Panc1 (cell line): ENCODE results near the gene RANBP17. TPM values are rescaled to one million over a fixed set of nuclear protein-coding genes. Genes with fewer than 3 reads are reported as not detected.

ENCODE experiments used
- ATAC-seq: fragments of 200-7000 bp; cut with Tn5 transposase; 2 replicates; pipeline ENCODE4 v1.9.1; 2020; ENCODE audit warnings: mild to moderate bottlenecking, moderate library complexity
- BruUV-seq: library from RNA; stranded (reverse); fragments of 400-500 nt; replicated peaks from 2 replicates; lab custom pipeline; 2021; lab: Mats Ljungman, UMichigan
- CTCF ChIA-PET: fragments of 300-600 bp; sonication (Branson Sonifier 250); formaldehyde crosslinking; loops from one replicate; lab custom pipeline; 2022; ENCODE audit warnings: antibody characterized with exemption; lab: Charles Lee
- POLR2A ChIA-PET: fragments of 300-600 bp; sonication (Branson Sonifier 250); formaldehyde crosslinking; loops from one replicate; lab custom pipeline; 2022; ENCODE audit warnings: antibody characterized with exemption; lab: Charles Lee
- DNase-seq: peaks from one replicate; pipeline ENCODE4 v3.0.0-alpha.2; 2010; ENCODE audit warnings: low read depth, low spot score
- H3K27ac ChIP-seq: 2 replicates; pipeline ENCODE4 v1.5.1; 2011; ENCODE audit warnings: mild to moderate bottlenecking, low read length, inconsistent platforms
- H3K27me3 ChIP-seq: fragments of 200-500 bp; sonication (Bioruptor generic); 2 replicates; pipeline ENCODE4 v1.6.0; 2014; ENCODE audit warnings: low read length, inconsistent platforms; ENCODE audit not compliant: control insufficient read depth, insufficient read depth
- H3K36me3 ChIP-seq: fragments of 200-500 bp; sonication (Bioruptor generic); 2 replicates; pipeline ENCODE4 v1.5.1; 2014; ENCODE audit warnings: inconsistent platforms, mild to moderate bottlenecking, low read length, moderate library complexity; ENCODE audit not compliant: control insufficient read depth, insufficient read depth
- H3K4me1 ChIP-seq: 2 replicates; pipeline ENCODE4 v1.5.1; 2011; ENCODE audit warnings: inconsistent platforms, mild to moderate bottlenecking, low read length, moderate library complexity; ENCODE audit not compliant: control insufficient read depth, insufficient read depth
- H3K4me3 ChIP-seq, 2 experiments: 2 replicates each; pipeline ENCODE4 v1.5.1; 2011 to 2012; ENCODE audit warnings: low read depth in 2 of 2, low read length in 2 of 2, mild to moderate bottlenecking in 2 of 2, inconsistent platforms in 1 of 2, moderate library complexity in 1 of 2
- H3K9me3 ChIP-seq: fragments of 200-500 bp; sonication (Bioruptor generic); 2 replicates; pipeline ENCODE4 v1.5.1; 2014; ENCODE audit warnings: low read depth, mild to moderate bottlenecking, inconsistent platforms, low read length, moderate library complexity; ENCODE audit not compliant: control insufficient read depth, insufficient read depth
- POLR2AphosphoS5 ChIP-seq: IDR thresholded peaks from 2 replicates; pipeline ENCODE4 v1.6.1; 2012; ENCODE audit warnings: mild to moderate bottlenecking, low read depth, low read length, moderate library complexity
- SIN3A ChIP-seq: IDR thresholded peaks from 2 replicates; pipeline ENCODE4 v1.6.1; 2012; ENCODE audit warnings: low read depth, mild to moderate bottlenecking, low read length, moderate library complexity, borderline replicate concordance; ENCODE audit not compliant: insufficient read depth
- TCF7L2 ChIP-seq: IDR thresholded peaks from 2 replicates; pipeline ENCODE4 v1.6.1; 2011; ENCODE audit warnings: mild to moderate bottlenecking, low read depth, low read length, inconsistent platforms
- in situ Hi-C: cut with HindIII; loops from 2 replicates; pipeline ENCODE4 v1.10.0; 2016; ENCODE audit warnings: low sequenced_read_pairs, low pct_unique_long_range_greater_than_20kb
- intact Hi-C: fragments of 100-400 bp; cut with micrococcal nuclease; formaldehyde crosslinking; loops from one replicate; pipeline ENCODE4 v1.10.0; 2022; ENCODE audit not compliant: unreplicated experiment
- total RNA-seq: library from RNA; stranded (reverse); gene quantifications from one replicate; pipeline ENCODE4 v1.2.1, GENCODE V29; 2021; ENCODE audit not compliant: unreplicated experiment
- TF ChIP-seq, protein P1 (sequence below), 2 experiments: IDR thresholded peaks; 2 replicates each; pipeline ENCODE4 v1.6.1; 2011 to 2012; ENCODE audit warnings: low read depth in 2 of 2, control low read depth in 1 of 2, low read length in 1 of 2, mild to moderate bottlenecking in 1 of 2, moderate library complexity in 1 of 2; ENCODE audit not compliant: insufficient read depth in 1 of 2
- TF ChIP-seq, protein P2 (sequence below): fragments of 450-650 bp; IDR thresholded peaks from 2 replicates; pipeline ENCODE4 v1.5.1; 2017; ENCODE audit warnings: mild to moderate bottlenecking

RANBP17 gene
- total RNA-seq, 1 experiment from 2014 or later: not detected

GRCh38 chr5:170819824-170820223, 42.0 kb upstream of the RANBP17 start:
- POLR2A ChIA-PET: no interaction called here

GRCh38 chr5:170821257-170821800, 40.5 kb upstream of the RANBP17 start:
- ChIA-PET POLR2A (no interaction called here), CTCF (no interaction called here)
- no TSS peak for BruUV-seq

More at GRCh38 chr5:170819824-170820223, 42.0 kb upstream of the RANBP17 start:
- no peak for TF ChIP-seq TCF7L2
- TF ChIP-seq, protein P1, sequence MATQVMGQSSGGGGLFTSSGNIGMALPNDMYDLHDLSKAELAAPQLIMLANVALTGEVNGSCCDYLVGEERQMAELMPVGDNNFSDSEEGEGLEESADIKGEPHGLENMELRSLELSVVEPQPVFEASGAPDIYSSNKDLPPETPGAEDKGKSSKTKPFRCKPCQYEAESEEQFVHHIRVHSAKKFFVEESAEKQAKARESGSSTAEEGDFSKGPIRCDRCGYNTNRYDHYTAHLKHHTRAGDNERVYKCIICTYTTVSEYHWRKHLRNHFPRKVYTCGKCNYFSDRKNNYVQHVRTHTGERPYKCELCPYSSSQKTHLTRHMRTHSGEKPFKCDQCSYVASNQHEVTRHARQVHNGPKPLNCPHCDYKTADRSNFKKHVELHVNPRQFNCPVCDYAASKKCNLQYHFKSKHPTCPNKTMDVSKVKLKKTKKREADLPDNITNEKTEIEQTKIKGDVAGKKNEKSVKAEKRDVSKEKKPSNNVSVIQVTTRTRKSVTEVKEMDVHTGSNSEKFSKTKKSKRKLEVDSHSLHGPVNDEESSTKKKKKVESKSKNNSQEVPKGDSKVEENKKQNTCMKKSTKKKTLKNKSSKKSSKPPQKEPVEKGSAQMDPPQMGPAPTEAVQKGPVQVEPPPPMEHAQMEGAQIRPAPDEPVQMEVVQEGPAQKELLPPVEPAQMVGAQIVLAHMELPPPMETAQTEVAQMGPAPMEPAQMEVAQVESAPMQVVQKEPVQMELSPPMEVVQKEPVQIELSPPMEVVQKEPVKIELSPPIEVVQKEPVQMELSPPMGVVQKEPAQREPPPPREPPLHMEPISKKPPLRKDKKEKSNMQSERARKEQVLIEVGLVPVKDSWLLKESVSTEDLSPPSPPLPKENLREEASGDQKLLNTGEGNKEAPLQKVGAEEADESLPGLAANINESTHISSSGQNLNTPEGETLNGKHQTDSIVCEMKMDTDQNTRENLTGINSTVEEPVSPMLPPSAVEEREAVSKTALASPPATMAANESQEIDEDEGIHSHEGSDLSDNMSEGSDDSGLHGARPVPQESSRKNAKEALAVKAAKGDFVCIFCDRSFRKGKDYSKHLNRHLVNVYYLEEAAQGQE (IDR thresholded peaks at IDR 0.05; ENCODE audit: insufficient read depth in 1 of 2, low read depth in 2 of 2, low read length in 1 of 2): no peak
- TF ChIP-seq, protein P2, sequence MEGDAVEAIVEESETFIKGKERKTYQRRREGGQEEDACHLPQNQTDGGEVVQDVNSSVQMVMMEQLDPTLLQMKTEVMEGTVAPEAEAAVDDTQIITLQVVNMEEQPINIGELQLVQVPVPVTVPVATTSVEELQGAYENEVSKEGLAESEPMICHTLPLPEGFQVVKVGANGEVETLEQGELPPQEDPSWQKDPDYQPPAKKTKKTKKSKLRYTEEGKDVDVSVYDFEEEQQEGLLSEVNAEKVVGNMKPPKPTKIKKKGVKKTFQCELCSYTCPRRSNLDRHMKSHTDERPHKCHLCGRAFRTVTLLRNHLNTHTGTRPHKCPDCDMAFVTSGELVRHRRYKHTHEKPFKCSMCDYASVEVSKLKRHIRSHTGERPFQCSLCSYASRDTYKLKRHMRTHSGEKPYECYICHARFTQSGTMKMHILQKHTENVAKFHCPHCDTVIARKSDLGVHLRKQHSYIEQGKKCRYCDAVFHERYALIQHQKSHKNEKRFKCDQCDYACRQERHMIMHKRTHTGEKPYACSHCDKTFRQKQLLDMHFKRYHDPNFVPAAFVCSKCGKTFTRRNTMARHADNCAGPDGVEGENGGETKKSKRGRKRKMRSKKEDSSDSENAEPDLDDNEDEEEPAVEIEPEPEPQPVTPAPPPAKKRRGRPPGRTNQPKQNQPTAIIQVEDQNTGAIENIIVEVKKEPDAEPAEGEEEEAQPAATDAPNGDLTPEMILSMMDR: no peak
- TF ChIP-seq SIN3A: no peak
- TF ChIP-seq POLR2AphosphoS5: no peak
- CTCF ChIA-PET: no interaction called here
- H3K4me3 ChIP-seq: no peak overlapping the region
- peaks cover 2% of the 10 kb centered on the region; the same call in 1 of the 2 replicates for H3K27me3 ChIP-seq
- no peaks in the 10 kb centered on the region for H3K36me3 ChIP-seq
- H3K27ac ChIP-seq: no peak overlapping the region
- DNase-seq: no peak
- no peak for ATAC-seq
- no peaks in the 10 kb centered on the region for H3K9me3 ChIP-seq
- in situ Hi-C loops: no loop called here
- no peaks in the 10 kb centered on the region for H3K4me1 ChIP-seq
- BruUV-seq: no TSS peak
- intact Hi-C loops: no loop called here

More at GRCh38 chr5:170821257-170821800, 40.5 kb upstream of the RANBP17 start:
- Histone ChIP-seq H3K36me3 (no peaks in the 10 kb centered on the region), H3K4me1 (no peaks in the 10 kb centered on the region), H3K9me3 (no peaks in the 10 kb centered on the region), H3K4me3 (no peak overlapping the region), H3K27me3 (peaks cover 2% of the 10 kb centered on the region; the same call in 1 of the 2 replicates), H3K27ac (no peak overlapping the region)
- in situ Hi-C loops (no loop called here), intact Hi-C loops (no loop called here)
- TF ChIP-seq TCF7L2 (no peak), SIN3A (no peak), POLR2AphosphoS5 (no peak)
- TF ChIP-seq, protein P1 (IDR thresholded peaks at IDR 0.05; ENCODE audit: insufficient read depth in 1 of 2, low read depth in 2 of 2, low read length in 1 of 2): no peak
- TF ChIP-seq, protein P2: no peak
- DNase-seq (no peak), ATAC-seq (no peak)
